ENCODE data around the gene SIDT1.
A peak's percentile ranks its signal among the peaks of the same experiment; 100 is the strongest.

Gene SIDT1

GRCh38 chr3:113531826-113532697 is at the start of gene SIDT1:
Gene SIDT1, plus strand, starts transcription at chr3:113532555. Its CDS starts 467 bp downstream, at chr3:113533022.
- peak; percentile 44 to 61 for DNase-seq (ENCODE audit: low read depth in 2 of 2)

GRCh38 chr3:113485161-113485609 is 47.2 kb upstream of the SIDT1 start:
- DNase-seq (ENCODE audit: low read depth in 2 of 2), result no peak

- DNase-seq (ENCODE audit: low read depth in 2 of 2), result peak in 1 of 2 donors; percentile 32
These were observed 37.3 kb upstream of the SIDT1 start for GRCh38 chr3:113495035-113495434.

DNA sequence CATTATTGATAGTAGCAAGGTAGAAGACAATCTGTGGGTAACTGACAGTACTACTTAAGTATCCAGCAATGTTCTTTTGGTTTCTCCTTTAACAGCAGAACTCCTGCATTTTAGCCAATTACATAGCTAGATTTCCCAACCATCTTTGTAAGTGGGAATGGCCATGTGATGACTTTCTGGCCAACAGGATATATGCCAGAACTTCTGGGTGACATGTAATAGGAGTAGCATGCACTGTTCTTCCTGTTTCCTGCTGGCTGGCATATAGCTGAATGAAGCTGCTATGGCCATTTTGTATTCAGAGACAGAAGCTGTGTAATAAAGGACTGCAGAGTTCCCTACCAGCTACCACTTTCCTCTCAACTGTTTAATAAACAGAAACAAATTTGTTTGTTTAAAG is 35.4 kb upstream of the SIDT1 start:
- no peak for DNase-seq (ENCODE audit: low read depth in 2 of 2)

DNA sequence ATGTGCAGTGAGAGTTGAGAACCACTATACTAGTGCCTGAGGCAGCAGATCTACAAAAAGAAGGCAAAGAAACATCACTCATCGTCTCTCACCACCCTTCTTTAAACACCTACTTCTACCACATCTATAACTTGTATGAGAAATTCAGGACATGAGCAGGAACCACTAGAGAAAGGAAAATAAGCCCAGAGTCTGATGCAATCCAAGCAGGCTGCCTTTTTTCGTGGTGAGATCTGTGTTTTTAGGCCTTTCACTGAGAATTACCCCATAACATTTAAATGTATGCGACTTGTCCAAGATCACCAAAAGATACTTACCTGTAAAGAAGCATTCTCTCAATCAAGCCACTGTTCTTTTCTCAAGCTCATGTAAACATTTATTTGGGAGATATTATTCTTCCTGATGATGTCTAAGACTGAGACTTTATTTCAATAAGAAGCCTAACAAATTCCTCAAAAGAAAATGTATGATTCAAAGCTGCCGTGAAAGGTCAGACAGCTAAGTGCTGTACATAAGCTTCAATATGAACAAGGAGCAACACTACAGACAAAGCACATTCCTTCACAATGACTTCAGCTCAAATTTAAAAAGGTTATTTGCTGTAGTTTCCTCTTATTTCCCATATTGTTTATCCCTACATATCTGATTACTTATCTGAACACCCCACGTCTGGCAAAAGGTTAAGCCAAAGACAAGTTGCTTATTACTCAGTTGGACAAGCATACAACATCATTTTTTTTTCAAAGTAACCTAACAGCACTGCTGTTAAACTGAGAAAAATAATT is 33.9 kb upstream of the SIDT1 start:
- no peak for DNase-seq (ENCODE audit: low read depth in 2 of 2)

GRCh38 chr3:113499081-113499480 is 33.3 kb upstream of the SIDT1 start:
- no peak for DNase-seq (ENCODE audit: low read depth in 2 of 2)

- no peak for DNase-seq (ENCODE audit: low read depth in 2 of 2)
These were observed 30.8 kb upstream of the SIDT1 start for GRCh38 chr3:113501597-113501996.

DNA sequence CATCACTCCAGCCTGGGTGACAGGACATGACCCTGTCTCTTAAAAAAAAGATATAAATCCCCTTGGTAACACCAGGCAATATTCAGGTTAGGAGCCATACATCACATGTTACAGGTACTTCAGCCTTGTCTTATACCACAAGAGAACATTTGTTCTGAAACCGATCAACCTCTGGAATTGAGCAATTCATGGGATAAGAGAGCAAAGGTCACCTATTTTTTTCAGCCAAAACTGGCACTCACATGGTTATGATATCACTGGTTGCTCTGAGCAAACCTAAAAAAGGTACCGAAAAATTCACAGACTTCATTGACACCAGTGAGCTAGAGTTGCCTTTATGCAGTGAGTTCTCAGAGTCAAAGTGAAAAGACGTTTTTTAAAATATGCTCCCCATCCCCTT is 26.5 kb upstream of the SIDT1 start:
- DNase-seq (ENCODE audit: low read depth in 2 of 2), result no peak

DNA sequence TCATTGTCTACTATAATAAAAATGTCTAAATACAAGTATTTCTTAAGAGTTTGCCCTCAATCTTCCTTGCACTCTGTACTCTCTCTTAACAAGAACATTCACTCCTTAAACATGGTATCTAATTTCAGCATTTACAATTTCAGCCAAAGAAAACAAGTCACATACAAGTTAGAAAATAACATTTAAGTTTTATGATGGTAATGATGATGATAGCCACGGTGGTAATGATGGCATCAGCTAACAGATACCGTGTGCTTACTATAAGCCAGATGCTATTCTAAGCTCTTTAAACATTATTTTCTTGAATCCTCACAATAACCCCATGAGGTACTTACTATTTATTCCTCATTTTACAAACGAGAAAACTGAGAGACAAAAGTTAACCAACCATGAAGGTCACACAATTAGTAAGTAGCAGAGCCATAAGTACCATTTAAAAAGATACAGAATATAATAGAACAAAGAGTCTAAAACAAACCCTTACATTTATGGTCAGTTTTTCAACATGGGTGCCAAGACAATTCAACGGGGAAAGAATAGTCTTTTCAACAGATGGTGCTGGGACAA is 24.8 kb upstream of the SIDT1 start:
- DNase-seq (ENCODE audit: low read depth in 2 of 2), result no peak

- no peak for DNase-seq (ENCODE audit: low read depth in 2 of 2)
These were observed 23.4 kb upstream of the SIDT1 start for GRCh38 chr3:113508966-113509365.

- DNase-seq (ENCODE audit: low read depth in 2 of 2), result no peak
These were observed 18.0 kb upstream of the SIDT1 start for GRCh38 chr3:113514265-113514769.

GRCh38 chr3:113516115-113516505 is 16.2 kb upstream of the SIDT1 start:
- no peak for DNase-seq (ENCODE audit: low read depth in 2 of 2)

DNA sequence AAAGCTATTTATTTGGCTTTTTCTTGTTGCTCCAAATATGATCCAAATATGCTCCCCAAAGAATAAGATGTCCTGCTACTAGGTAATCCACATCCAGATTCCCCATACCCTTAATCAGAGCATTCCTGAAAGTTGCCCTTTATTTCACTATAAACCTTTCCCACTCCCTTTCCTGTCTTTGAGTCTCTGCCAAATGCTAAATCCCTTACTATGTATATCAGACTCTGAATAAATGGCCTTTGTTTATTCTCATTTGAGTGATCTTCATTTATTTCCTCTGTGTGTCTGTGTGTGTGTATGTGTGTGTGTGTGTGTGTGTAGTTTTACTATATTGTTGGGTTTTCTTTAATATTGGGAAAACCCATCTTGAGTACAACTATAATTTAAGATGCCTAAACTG is 10.4 kb upstream of the SIDT1 start:
- DNase-seq (ENCODE audit: low read depth in 2 of 2), result no peak

DNA sequence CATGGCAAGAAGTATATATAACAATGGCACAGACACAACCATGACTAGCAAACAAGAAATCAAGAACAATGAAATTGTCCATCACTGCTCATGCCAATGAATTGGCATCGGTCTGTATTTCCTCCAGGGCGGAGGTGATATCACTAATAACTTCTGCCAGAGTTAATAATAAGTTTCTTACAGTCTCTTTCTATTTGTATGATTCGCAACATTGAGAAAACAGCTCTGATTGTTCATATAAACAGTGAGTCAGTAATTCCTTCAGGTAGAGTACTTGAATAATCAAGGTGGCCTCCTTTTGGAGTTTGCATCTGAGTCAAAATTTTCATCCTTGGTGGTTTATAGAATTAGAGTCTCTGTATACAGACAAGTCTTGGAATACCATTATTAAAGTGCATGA is 9.1 kb upstream of the SIDT1 start:
- DNase-seq (ENCODE audit: low read depth in 2 of 2), result no peak

- DNase-seq (ENCODE audit: low read depth in 2 of 2), result peak; percentile 23 to 29
These were observed 561 bp downstream of the SIDT1 start for GRCh38 chr3:113532698-113533533.

DNA sequence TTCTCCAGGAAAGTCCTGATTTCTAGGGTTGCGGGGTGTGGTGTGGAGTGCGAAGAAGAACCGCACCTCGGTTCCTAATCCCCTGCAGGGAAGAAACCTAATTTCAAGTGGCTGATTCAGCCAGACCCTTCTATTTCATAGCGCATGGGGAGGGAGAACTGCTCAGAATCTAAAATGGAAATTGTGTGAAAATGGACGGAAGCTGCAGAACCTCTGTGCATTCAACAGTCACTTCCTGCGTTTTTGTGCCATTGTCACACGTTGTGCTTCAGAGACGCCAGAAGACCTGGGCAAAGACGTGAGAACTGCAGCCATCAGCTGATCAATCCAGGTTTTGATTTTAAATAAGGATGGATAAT is 1.2 kb downstream of the SIDT1 start:
- DNase-seq (ENCODE audit: low read depth in 2 of 2), result peak in 1 of 2 donors; percentile 18

DNA sequence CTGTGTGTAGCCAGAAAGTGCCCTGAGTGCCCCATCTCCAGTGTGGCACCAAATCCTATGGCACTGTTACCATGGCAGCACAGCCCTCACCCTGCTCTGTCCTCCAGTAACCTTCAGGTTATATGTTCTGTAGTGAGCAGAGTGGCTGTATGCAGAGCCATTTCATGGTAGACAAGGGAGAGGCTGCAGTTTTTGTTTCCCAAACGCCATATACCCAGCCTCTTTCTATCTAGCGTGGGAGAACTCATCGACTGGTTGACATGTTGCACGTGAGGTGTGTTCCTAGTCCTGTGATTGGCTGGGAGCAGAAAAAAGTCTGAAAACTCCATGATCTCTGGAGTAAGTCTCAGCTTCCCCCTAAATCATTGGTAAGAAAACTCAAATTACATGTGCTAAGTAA is 2.0 kb downstream of the SIDT1 start:
- DNase-seq (ENCODE audit: low read depth in 2 of 2), result no peak

- DNase-seq (ENCODE audit: low read depth in 2 of 2), result no peak
These were observed 3.5 kb downstream of the SIDT1 start for GRCh38 chr3:113535898-113536297.

GRCh38 chr3:113536627-113537101 is 4.3 kb downstream of the SIDT1 start:
- DNase-seq (ENCODE audit: low read depth in 2 of 2), result no peak

GRCh38 chr3:113537155-113537554 is 4.8 kb downstream of the SIDT1 start:
- no peak for DNase-seq (ENCODE audit: low read depth in 2 of 2)

- DNase-seq (ENCODE audit: low read depth in 2 of 2), result no peak
These were observed 9.2 kb downstream of the SIDT1 start for GRCh38 chr3:113541519-113541918.
